MM.1S (cell line): ENCODE results near the gene VWA5A.

ENCODE experiments used
- EZH2 ChIP-seq: fragments of 300-600 bp; sonication (generic); optimal IDR thresholded peaks from 2 replicates; pipeline ENCODE3; 2017; ENCODE audit warnings: low read depth, mild to moderate bottlenecking, antibody characterized with exemption, low read length, mixed read lengths
- TF ChIP-seq, protein P1 (sequence below): fragments of 300-600 bp; sonication (generic); IDR thresholded peaks from 2 replicates; pipeline ENCODE4 v1.5.1; 2016; ENCODE audit warnings: antibody characterized with exemption, low read length, mixed read lengths

DNA sequence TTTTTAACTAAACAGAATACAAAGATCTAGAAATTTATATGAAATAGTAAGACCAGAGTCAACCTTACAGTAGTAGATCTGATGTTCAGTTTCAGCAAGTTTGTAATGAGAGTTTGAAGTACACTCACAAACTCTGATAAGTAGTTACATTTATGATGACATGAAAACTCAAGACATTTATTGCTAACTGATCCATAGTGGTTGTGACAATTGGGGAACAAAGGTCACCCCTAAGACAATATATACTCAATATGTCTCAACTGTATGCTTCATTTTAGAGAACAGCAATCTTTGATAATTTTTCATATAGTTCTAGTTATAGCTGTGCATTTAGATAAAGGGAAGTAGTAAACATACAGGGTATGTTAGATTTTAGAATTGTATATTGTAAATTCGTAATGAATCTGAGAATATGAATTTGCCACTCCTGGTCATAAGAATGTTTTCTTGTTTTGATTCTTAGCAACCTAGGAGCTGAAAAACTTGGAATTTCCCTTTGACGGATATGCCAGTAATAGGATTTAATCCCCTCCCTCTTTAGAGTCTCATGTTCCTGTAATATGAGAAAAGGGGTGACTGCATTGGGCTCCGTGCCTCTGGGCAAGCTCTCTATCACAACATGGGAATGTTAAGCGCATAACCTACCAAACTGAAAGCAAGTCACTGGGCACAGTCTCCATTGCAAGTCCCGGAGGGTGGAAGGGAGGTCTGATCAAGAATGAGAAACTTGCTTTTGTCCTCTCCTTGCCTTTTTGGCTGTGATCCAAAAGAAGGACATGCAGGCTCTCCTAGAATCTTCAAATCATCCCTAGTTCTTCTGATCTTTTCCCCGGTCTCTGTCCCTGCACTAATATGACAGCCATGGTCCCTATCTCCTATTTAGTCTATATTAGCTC, 79.3 kb downstream of the VWA5A start:
- TF ChIP-seq, protein P1, sequence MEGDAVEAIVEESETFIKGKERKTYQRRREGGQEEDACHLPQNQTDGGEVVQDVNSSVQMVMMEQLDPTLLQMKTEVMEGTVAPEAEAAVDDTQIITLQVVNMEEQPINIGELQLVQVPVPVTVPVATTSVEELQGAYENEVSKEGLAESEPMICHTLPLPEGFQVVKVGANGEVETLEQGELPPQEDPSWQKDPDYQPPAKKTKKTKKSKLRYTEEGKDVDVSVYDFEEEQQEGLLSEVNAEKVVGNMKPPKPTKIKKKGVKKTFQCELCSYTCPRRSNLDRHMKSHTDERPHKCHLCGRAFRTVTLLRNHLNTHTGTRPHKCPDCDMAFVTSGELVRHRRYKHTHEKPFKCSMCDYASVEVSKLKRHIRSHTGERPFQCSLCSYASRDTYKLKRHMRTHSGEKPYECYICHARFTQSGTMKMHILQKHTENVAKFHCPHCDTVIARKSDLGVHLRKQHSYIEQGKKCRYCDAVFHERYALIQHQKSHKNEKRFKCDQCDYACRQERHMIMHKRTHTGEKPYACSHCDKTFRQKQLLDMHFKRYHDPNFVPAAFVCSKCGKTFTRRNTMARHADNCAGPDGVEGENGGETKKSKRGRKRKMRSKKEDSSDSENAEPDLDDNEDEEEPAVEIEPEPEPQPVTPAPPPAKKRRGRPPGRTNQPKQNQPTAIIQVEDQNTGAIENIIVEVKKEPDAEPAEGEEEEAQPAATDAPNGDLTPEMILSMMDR, result no peak
- TF ChIP-seq EZH2, result no peak
